Measurements from ENCODE around the gene SUMO2.
"Not testable (repeated sequence)": the region's sequence is repeated elsewhere in the genome, so short reads cannot be mapped to it uniquely, and the experiment has no call there.

Gene SUMO2

DNA sequence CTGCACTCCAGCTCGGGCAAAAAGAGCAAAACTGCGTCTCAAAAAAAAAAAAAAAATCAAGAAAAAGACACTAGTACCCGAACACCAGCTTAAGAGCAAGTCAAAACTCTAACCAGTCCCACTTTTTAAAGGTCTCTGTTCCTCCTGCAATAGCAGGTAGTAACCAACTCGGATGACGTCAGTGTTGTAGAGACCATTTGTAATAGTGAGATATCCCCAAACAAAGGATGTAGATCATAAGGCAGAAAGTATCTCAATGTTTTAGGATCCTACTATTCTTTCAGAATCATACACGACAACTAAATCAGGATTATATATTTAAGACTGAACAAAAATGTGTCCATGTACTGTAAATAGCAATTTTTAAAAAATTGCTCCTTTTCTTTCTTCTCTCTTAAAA lies 30.8 kb downstream of the SUMO2 start:
- Histone ChIP-seq H3K9ac (ENCODE audit: low read length in 5 of 5) (no peak overlapping the region), H3K4me1 (ENCODE audit: control insufficient read depth in 5 of 5, insufficient read depth in 5 of 5, low read length in 5 of 5) (peaks cover 0 to 19% (median 17%) of the 10 kb centered on the region in 5 donors), H3K9me3 (ENCODE audit: control insufficient read depth in 5 of 5, low read length in 5 of 5) (no peaks in the 10 kb centered on the region), H3K27me3 (ENCODE audit: control insufficient read depth in 5 of 5, insufficient read depth in 4 of 5, low read length in 5 of 5) (no peaks in the 10 kb centered on the region), H3K27ac (ENCODE audit: low read depth, low read length) (no peak overlapping the region), H3K36me3 (ENCODE audit: control insufficient read depth in 5 of 5, insufficient read depth in 5 of 5, low read length in 5 of 5) (peaks cover 2 to 8% (median 5%) of the 10 kb centered on the region in 5 donors), H3K4me3 (ENCODE audit: low read depth in 1 of 5, low read length in 5 of 5) (no peak overlapping the region)

DNA sequence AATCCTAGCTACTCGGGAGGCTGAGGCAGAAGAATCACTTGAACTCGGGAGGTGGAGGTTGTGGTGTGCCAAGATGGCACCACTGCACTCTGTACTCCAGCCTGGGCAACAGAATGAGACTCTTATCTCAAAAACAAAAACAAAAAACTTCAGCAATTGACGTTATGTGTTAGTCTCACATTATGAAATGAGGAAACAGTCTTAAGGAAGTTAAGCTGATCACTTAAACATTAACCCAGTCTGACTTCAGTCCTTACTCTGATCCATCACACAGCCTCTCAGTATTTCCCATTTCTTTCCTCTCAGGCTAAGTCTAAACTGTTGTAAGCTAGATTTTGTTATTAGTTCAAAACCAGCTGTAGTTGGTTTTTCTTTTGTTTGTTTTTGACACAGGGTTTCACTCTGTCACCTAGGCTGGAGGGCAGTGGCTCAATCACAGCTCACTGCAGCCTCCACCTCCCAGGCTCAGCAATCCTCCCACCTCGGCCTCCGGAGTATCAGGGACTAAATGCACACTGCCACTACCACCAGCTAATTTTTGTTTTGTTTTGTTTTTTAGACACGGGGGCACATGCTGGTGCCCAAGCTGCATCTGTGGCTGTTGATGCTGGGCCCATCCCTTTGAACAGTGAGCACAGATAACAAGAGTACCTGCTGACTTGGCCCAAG lies 34.7 kb downstream of the SUMO2 start:
- H3K4me1 ChIP-seq (ENCODE audit: control insufficient read depth in 5 of 5, insufficient read depth in 5 of 5, low read length in 5 of 5): peaks cover 0 to 4% (median 3%) of the 10 kb centered on the region in 5 donors
- H3K9me3 ChIP-seq (ENCODE audit: control insufficient read depth in 5 of 5, low read length in 5 of 5): no peaks in the 10 kb centered on the region
- no peaks in the 10 kb centered on the region for H3K27me3 ChIP-seq (ENCODE audit: control insufficient read depth in 5 of 5, insufficient read depth in 4 of 5, low read length in 5 of 5)
- H3K27ac ChIP-seq (ENCODE audit: low read depth, low read length): no peak overlapping the region
- H3K36me3 ChIP-seq (ENCODE audit: control insufficient read depth in 5 of 5, insufficient read depth in 5 of 5, low read length in 5 of 5): peaks cover 4 to 30% (median 13%) of the 10 kb centered on the region in 5 donors
- H3K4me3 ChIP-seq (ENCODE audit: low read depth in 1 of 5, low read length in 5 of 5): no peak overlapping the region
- H3K9ac ChIP-seq (ENCODE audit: low read length in 5 of 5): no peak overlapping the region

- Histone ChIP-seq H3K36me3 (ENCODE audit: control insufficient read depth in 5 of 5, insufficient read depth in 5 of 5, low read length in 5 of 5) (peaks cover 4 to 30% (median 14%) of the 10 kb centered on the region in 5 donors), H3K9ac (ENCODE audit: low read length in 5 of 5) (no peak overlapping the region), H3K4me1 (ENCODE audit: control insufficient read depth in 5 of 5, insufficient read depth in 5 of 5, low read length in 5 of 5) (no peaks in the 10 kb centered on the region), H3K4me3 (ENCODE audit: low read depth in 1 of 5, low read length in 5 of 5) (no peak overlapping the region), H3K27me3 (ENCODE audit: control insufficient read depth in 5 of 5, insufficient read depth in 4 of 5, low read length in 5 of 5) (no peaks in the 10 kb centered on the region), H3K27ac (ENCODE audit: low read depth, low read length) (no peak overlapping the region), H3K9me3 (ENCODE audit: control insufficient read depth in 5 of 5, low read length in 5 of 5) (no peaks in the 10 kb centered on the region)
Observed at GRCh38 chr17:75146592-75146991, 36.2 kb downstream of the SUMO2 start.

GRCh38 chr17:75144816-75145512 lies 37.8 kb downstream of the SUMO2 start:
- peaks cover 4 to 36% (median 14%) of the 10 kb centered on the region in 5 donors for H3K36me3 ChIP-seq (ENCODE audit: control insufficient read depth in 5 of 5, insufficient read depth in 5 of 5, low read length in 5 of 5)
- no peak overlapping the region for H3K27ac ChIP-seq (ENCODE audit: low read depth, low read length)
- H3K4me1 ChIP-seq (ENCODE audit: control insufficient read depth in 5 of 5, insufficient read depth in 5 of 5, low read length in 5 of 5): no peaks in the 10 kb centered on the region
- no peaks in the 10 kb centered on the region for H3K9me3 ChIP-seq (ENCODE audit: control insufficient read depth in 5 of 5, low read length in 5 of 5)
- no peak overlapping the region for H3K4me3 ChIP-seq (ENCODE audit: low read depth in 1 of 5, low read length in 5 of 5)
- no peak overlapping the region for H3K9ac ChIP-seq (ENCODE audit: low read length in 5 of 5)
- no peaks in the 10 kb centered on the region for H3K27me3 ChIP-seq (ENCODE audit: control insufficient read depth in 5 of 5, insufficient read depth in 4 of 5, low read length in 5 of 5)

DNA sequence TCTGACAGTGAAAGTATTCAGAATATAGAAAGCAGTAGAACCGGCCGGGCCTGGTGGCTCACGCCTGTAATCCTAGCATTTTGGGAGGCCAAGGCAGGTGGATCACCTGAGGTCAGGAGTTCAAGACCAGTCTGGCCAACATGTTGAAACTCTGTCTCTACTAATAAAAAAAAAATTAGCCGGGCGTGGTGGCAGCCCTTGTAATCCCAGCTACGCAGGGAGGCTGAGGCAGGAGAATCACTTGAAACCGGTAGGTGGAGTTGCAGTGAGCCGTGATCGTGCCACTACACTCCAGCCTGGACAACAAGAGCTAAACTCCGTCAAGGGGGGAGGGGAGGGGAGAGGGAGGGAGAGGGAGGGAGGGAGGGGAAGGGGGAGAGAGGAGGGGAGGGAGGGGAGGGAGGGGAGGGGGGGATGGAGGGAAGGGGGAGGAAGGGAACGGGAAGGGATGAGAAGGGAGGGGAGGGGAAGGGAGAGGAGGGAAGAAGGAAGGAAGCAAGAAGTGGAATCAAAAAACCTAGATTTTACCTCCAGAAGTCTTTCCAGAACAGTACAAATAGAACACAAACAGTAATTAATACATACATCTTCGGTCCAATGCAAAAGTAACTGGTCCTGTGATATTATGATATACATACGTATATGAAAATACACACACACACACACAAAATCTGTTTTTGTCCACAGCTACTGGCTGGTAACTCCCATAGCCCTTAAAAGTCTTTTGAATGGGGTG lies 40.4 kb downstream of the SUMO2 start:
- Histone ChIP-seq H3K27ac (ENCODE audit: low read depth, low read length) (no peak overlapping the region), H3K36me3 (ENCODE audit: control insufficient read depth in 5 of 5, insufficient read depth in 5 of 5, low read length in 5 of 5) (peaks cover 4 to 33% (median 10%) of the 10 kb centered on the region in 5 donors), H3K9me3 (ENCODE audit: control insufficient read depth in 5 of 5, low read length in 5 of 5) (no peaks in the 10 kb centered on the region), H3K4me3 (ENCODE audit: low read depth in 1 of 5, low read length in 5 of 5) (no peak overlapping the region), H3K4me1 (ENCODE audit: control insufficient read depth in 5 of 5, insufficient read depth in 5 of 5, low read length in 5 of 5) (no peaks in the 10 kb centered on the region), H3K27me3 (ENCODE audit: control insufficient read depth in 5 of 5, insufficient read depth in 4 of 5, low read length in 5 of 5) (no peaks in the 10 kb centered on the region), H3K9ac (ENCODE audit: low read length in 5 of 5) (no peak overlapping the region)

GRCh38 chr17:75138519-75138918 lies 44.2 kb downstream of the SUMO2 start:
- peaks cover 0 to 11% (median 0%) of the 10 kb centered on the region in 5 donors for H3K36me3 ChIP-seq (ENCODE audit: control insufficient read depth in 5 of 5, insufficient read depth in 5 of 5, low read length in 5 of 5)
- no peak overlapping the region for H3K27ac ChIP-seq (ENCODE audit: low read depth, low read length)

DNA sequence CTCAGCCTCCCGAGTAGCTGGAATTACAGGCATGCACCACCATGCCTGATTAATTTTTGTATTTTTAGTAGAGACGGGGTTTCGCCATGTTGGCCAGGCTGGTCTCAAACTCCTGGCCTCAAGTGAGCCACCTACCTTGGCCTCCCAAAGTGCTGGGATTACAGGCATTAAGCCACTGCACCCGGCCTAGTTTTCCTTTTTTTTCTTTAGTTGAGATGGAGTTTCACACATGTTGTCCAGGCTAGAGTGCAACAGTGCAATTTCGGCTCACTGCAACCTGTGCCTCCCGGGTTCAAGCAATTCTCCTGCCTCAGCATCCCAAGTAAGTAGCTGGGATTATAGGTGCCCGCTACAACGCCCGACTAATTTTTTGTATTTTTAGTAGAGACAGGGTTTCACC lies 45.0 kb downstream of the SUMO2 start:
- not testable (repeated sequence) for H3K27ac ChIP-seq (ENCODE audit: low read depth, low read length); H3K4me3 ChIP-seq (ENCODE audit: low read depth in 1 of 5, low read length in 5 of 5); H3K9me3 ChIP-seq (ENCODE audit: control insufficient read depth in 5 of 5, low read length in 5 of 5); H3K27me3 ChIP-seq (ENCODE audit: control insufficient read depth in 5 of 5, insufficient read depth in 4 of 5, low read length in 5 of 5); H3K9ac ChIP-seq (ENCODE audit: low read length in 5 of 5); H3K4me1 ChIP-seq (ENCODE audit: control insufficient read depth in 5 of 5, insufficient read depth in 5 of 5, low read length in 5 of 5)
- H3K36me3 ChIP-seq (ENCODE audit: control insufficient read depth in 5 of 5, insufficient read depth in 5 of 5, low read length in 5 of 5): peaks cover 0 to 11% (median 0%) of the 10 kb centered on the region in 5 donors

More at GRCh38 chr17:75138519-75138918, 44.2 kb downstream of the SUMO2 start:
- Histone ChIP-seq H3K9ac (ENCODE audit: low read length in 5 of 5) (no peak overlapping the region), H3K27me3 (ENCODE audit: control insufficient read depth in 5 of 5, insufficient read depth in 4 of 5, low read length in 5 of 5) (no peaks in the 10 kb centered on the region), H3K4me1 (ENCODE audit: control insufficient read depth in 5 of 5, insufficient read depth in 5 of 5, low read length in 5 of 5) (no peaks in the 10 kb centered on the region), H3K4me3 (ENCODE audit: low read depth in 1 of 5, low read length in 5 of 5) (no peak overlapping the region), H3K9me3 (ENCODE audit: control insufficient read depth in 5 of 5, low read length in 5 of 5) (no peaks in the 10 kb centered on the region)

DNA sequence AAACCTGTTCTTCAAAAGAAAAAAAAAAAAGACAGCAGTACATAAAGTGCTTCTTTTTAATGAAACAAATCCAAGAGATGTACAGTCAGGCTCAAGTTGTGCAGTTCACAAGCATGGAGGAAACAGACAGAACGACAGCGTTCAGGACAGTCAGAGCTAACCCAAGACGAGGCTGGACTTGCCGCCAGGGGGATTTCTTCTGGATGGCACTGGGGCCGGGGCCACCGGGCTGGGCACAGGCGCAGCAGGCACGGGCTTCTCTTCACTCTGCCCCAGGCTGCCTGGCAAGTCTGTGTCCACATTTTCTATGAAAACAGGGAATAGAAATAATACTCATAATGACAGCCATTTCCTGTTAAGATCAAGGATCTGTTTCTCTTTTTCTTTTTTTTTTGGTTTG lies 46.8 kb downstream of the SUMO2 start:
- H3K36me3 ChIP-seq (ENCODE audit: control insufficient read depth in 5 of 5, insufficient read depth in 5 of 5, low read length in 5 of 5): peaks cover 0 to 8% (median 0%) of the 10 kb centered on the region in 5 donors
- H3K4me1 ChIP-seq (ENCODE audit: control insufficient read depth in 5 of 5, insufficient read depth in 5 of 5, low read length in 5 of 5): peaks cover 0 to 12% (median 9%) of the 10 kb centered on the region in 5 donors
- H3K4me3 ChIP-seq (ENCODE audit: low read depth in 1 of 5, low read length in 5 of 5): no peak overlapping the region
- H3K9ac ChIP-seq (ENCODE audit: low read length in 5 of 5): no peak overlapping the region
- no peak overlapping the region for H3K27ac ChIP-seq (ENCODE audit: low read depth, low read length)
- no peaks in the 10 kb centered on the region for H3K27me3 ChIP-seq (ENCODE audit: control insufficient read depth in 5 of 5, insufficient read depth in 4 of 5, low read length in 5 of 5)
- no peaks in the 10 kb centered on the region for H3K9me3 ChIP-seq (ENCODE audit: control insufficient read depth in 5 of 5, low read length in 5 of 5)

- Histone ChIP-seq H3K4me1 (ENCODE audit: control insufficient read depth in 5 of 5, insufficient read depth in 5 of 5, low read length in 5 of 5) (peaks cover 0 to 17% (median 14%) of the 10 kb centered on the region in 5 donors), H3K27ac (ENCODE audit: low read depth, low read length) (no peak overlapping the region), H3K27me3 (ENCODE audit: control insufficient read depth in 5 of 5, insufficient read depth in 4 of 5, low read length in 5 of 5) (no peaks in the 10 kb centered on the region), H3K9ac (ENCODE audit: low read length in 5 of 5) (no peak overlapping the region), H3K36me3 (ENCODE audit: control insufficient read depth in 5 of 5, insufficient read depth in 5 of 5, low read length in 5 of 5) (peaks cover 0 to 6% (median 0%) of the 10 kb centered on the region in 5 donors), H3K4me3 (ENCODE audit: low read depth in 1 of 5, low read length in 5 of 5) (no peak overlapping the region), H3K9me3 (ENCODE audit: control insufficient read depth in 5 of 5, low read length in 5 of 5) (no peaks in the 10 kb centered on the region)
Observed at GRCh38 chr17:75135452-75135851, 47.3 kb downstream of the SUMO2 start.
